NCI-H460 (cell line): Measurements from ENCODE around the gene TMEM212. TPM values are rescaled to one million over a fixed set of nuclear protein-coding genes. Genes with fewer than 3 reads are reported as not detected.
A peak's percentile ranks its signal among the peaks of the same experiment; 100 is the strongest.
"Not testable (repeated sequence)": the region's sequence is repeated elsewhere in the genome, so short reads cannot be mapped to it uniquely, and the experiment has no call there.

ENCODE experiments used
- DNase-seq: peaks from one replicate; pipeline ENCODE4 v3.0.0-alpha.2; 2016; ENCODE audit warnings: low read depth; ENCODE audit errors: extremely low read depth
- total RNA-seq: library from RNA; depleted of rRNA; stranded (reverse); fragments of >200 nt; shearing (Covaris generic); gene quantifications from 2 replicates; pipeline ENCODE4 v1.2.3, GENCODE V29; 2014

The TMEM212 gene
- total RNA-seq, 1 experiment from 2014 or later, result not detected

DNA sequence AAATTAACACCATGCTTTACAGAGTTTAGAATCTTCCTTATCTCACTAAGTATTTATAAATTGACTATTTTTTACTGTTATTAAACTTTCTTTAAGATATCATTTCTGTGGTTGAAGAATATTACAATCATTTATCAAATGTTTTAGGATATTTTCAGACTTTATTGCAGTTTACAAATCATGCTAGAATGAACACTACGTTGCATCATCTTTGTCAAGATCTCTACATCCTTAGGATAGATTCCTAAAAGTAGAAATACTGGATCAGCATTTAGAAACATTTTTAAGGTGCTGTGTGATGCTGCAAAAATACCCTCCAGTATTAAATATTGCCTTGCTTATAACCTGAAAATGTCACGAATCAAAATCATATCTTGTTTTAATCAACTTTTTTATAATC, 30.3 kb upstream of the TMEM212 start:
- DNase-seq, result no peak

DNA sequence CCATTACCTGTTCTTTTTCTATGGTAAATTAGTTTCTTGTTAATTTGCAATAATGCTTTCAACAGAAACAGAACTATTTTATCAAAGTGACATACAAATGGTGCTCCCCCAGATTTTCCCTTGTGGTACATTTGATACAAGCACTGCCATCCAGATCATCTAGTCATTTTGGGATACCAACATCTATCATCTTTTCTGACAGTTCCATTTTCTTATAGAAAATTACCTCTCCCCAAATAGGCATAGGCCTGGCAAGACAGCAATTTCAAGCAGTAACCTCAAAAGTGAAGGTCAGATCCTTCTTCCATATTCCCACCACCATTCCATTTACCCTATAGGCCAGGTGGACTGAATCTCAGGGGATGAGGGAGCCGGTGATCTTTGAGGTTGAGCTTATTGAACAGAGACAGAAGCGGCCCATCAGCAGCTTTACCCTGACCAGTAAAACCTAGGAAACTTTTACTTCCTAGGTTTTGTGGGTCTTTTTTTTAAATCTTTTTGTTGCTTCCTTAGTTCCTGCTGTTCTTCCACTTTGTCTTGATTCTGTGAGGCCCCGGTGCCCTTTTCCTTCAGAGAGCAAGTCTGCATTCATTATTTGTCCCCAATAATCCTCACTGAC, 29.8 kb upstream of the TMEM212 start:
- DNase-seq, result no peak

DNA sequence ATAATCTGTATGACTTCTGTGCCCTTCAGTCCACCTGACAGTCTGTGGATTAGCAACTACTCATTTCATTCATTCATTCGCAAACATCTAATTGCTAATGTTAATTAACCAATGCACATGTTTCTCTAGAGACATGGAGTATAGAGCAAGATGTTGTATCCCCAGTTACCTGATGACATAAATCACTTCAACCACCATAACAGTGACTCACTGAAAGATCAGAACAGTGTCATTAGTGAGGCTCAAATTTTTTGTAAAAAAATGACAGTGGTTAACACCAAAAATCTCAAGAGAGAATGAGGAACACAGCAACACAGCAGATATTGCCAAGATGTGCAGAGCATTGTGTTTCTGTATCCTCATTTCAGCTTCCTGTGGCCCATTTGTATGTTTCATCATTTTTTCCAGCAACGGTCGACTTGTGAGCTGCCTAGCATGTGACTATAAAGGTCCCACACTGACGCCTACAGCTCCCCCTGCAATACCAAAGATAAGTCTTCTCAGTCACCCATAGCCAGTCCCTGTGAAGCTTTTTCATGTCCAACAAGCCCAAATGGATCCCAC, 29.2 kb upstream of the TMEM212 start:
- no peak for DNase-seq

DNA sequence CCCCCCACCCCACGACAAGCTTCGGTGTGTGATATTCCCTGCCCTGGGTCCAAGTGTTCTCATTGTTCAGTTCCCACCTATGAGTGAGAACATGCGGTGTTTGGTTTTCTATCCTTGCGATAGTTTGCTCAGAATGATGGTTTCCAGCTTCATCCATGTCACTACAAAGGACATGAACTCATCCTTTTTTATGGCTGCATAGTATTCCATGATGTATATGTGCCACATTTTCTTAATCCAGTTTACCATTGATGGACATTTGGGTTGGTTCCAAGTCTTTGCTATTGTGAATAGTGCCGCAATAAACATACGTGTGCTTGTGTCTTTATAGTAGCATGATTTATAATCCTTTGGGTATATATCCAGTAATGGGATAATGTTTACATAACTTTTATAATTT, 28.5 kb upstream of the TMEM212 start:
- not testable (repeated sequence) for DNase-seq

DNA sequence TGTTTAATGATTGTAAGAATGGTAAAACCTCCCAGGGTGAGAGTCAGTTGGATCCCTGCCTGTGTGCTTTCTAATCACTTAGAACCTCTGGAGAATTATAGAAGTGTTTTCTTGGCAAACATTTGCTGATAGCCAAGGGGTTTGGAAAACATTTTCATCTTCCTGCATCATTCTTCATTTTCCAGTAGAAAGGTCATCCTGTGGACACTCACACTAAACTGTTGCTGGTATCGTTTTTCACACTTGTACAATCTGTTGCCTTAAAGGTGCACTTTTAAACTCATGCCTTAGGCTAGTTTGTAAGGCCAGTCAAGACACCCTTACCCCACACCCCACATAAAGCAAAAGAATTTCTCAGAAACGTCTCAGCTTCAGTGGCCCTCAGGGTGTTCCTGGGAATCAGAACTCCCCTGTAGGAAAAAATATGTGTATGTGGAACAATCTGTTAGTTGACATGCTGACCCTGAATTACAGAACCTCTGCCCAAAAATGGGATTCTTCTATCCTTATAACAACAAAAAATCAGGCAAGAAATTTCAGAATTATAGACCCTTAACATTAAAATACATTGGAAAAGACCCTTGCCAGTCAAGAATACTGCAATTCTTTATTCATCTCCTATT, 27.1 kb upstream of the TMEM212 start:
- DNase-seq, result peak; percentile 91

DNA sequence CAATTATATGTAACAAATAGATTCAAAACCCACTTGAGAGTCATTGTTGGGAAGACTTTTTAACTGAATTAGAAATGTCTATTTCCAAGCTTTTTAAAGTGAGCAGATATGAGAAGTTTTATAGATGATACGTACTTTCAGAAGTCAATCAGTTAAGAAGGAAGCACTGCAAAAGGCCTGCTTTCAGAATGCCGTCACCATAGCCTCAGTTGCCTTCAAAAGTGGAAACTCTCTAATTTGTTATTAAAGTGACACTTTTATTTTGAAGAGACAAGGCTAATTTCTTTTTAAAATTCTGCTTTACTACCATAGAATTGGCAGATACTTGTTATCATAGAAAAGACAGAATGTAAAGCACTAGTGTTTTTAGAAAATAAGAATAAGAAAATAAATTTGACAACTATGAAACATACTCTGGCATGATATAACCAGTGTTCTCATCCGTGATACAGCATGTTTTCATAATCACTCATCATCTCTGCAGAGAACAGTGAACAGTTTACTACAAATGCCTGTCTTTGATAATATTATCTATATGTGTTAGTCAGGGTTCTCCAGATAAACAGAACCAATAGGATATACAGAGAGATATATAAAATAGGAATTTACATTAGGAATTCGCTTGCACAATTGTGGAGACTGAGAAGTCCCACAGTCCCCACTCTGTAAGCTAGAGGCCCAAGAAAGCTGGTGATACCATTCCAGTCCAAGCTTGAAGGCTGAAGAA, 25.9 kb upstream of the TMEM212 start:
- no peak for DNase-seq

DNA sequence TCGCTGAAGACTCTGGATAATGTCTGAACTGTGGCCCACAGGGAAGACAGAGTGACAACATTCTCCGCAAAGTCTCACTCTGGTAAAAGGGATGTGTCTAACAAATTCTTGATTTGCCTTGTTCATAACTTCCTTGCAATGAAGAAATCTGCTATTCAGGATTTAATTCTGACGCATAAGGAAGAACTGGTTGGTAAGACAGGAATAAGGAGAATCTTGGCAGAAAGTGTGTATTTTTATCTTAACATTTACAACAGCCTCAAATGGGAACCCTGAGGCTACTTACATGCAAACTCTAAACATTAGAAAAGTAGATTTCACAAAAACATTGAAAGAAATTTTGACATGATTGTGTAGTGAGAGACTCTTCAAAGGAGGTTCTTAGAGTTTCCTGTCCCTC, 22.1 kb upstream of the TMEM212 start:
- DNase-seq, result no peak

DNA sequence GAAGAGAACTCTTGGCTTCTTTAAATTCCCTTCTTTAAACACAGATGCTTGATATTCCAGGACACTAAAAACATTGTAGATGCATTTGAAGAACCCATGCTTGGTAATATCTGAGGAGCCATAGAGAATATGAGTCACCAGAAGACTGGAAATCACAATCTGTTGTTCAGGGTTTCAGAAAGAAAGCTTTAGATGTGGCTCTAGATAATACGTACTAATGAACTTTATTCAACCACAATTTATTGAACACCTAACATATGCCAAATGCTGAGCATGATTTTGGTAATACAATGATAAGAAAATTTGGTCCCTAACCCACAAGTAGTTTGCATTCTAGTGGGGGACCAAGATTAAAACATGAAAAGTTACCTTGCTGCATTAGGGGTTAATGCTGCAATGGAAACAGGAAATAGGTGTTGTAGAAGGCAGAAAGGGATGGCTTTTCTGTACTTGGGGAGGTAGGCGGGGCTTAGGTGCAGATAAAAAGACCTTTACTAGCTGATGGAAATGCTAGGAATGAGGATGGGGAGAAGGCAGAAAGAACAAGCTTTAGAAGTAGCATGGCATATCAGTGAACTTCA, 21.3 kb upstream of the TMEM212 start:
- DNase-seq, result no peak

DNA sequence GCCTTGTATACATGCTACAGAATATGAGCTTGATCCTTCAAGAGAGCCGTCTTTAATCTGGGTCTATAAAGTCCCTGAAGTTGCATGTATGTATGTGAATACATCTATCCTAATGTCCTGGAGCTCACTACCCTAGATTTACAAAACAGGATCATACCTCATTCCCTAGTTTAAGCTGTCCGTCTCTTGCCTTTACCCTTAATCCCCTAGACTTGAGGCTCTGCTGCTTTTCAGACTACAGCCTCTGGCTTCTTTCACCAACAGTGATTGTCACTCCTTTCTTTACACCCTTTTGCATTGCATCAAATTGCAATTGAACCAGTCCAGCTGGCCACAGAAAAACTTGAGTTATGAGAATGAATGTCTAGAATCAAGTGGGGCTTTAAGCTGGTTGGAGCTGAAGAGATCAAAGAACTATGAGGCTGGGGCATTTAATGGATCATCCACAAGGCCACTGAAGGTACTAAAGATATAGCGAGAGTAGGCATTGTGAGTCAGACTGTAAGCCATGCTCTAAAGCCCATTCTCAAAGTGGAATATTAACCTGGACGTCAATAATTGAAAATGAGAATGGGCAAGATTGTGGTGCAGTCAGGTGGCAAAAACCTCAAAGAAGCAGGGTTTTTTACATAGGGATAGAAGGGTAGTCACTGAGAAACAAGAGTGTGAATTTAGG, 20.6 kb upstream of the TMEM212 start:
- no peak for DNase-seq

DNA sequence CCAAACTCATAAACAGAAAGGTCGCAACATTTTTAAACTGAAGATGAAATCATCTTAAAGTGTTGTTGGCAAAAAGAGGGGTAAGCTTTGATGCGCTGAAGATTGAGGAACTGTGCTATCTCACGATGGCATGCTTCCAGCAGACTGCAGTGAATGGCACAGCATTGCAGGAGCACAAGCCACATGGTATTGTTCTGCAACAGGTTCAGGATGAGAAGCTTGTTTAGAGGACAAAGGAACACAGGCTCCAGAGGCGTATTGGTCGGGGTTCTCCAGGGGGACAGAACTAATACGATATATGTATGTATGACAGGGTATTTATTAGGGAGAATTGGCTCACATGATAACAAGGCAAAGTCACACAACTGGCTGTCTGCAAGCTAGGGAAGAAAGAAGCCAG, 19.0 kb upstream of the TMEM212 start:
- no peak for DNase-seq

DNA sequence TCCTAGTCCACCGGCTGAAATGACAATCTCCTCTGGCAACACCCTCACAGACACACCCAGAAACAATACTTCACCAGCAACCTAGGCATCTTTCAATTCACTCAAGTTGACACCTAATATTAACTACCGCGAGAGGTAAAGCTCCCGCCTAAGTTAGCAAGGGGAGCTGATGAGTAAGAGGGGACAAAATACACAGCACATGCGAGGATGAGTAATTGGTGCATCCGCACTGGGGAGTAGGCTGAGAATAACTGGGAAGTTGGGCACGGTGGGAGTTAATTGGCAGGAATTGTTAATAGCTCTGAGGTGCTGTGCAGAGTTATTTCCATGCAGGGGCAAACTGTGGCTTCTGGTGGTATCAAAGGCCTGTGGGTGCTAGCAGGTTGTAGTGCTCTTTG, 18.3 kb upstream of the TMEM212 start:
- DNase-seq, result peak; percentile 73

DNA sequence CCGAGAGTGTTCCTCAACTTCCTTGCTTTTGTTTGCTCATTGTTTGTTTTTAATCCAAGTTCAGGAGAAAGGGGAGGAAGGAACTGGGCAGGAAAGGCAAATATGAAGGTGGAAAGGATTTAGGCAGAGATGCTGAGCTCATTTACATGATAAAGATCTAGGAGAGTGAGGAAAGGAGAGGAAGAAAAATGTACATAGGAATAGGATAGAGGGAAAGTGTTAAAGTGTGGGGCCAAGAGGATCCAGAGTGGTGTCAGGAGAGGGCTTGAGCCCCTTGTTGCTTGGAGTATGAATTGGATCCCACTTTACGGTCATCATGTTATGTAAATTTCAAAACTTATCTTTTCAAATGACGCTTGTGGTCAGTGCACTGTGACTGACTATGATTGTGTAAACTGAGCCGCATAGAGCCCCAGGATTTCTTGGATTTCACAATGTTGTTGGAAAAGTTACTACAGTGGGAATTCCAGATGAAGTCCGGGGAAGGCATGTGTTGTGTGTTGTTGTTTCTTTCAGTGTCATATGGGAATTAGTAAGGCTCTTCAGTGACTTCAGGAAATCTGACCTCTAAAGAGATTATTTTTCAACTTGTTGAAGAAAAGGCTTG, 17.8 kb upstream of the TMEM212 start:
- peak; percentile 89 for DNase-seq

DNA sequence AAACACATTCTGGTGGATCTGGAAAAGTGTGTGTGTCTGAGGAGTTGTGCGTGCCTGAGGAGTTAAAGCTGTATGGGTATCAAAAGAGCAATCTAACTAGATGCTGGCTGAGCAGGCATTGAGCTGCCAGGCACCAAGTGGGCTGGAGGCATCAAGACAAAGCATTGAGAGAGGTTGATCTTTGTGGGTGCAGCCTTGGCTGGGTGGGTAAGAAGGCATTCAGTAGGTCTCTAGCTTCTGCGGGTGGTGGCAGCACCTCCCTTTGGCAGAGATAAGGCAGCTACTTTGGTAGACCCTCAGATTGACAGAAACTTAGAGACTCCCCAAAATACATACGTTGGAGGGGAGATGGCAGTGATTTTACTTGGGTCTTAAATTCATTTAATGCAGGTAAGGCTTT, 15.8 kb upstream of the TMEM212 start:
- DNase-seq, result no peak

DNA sequence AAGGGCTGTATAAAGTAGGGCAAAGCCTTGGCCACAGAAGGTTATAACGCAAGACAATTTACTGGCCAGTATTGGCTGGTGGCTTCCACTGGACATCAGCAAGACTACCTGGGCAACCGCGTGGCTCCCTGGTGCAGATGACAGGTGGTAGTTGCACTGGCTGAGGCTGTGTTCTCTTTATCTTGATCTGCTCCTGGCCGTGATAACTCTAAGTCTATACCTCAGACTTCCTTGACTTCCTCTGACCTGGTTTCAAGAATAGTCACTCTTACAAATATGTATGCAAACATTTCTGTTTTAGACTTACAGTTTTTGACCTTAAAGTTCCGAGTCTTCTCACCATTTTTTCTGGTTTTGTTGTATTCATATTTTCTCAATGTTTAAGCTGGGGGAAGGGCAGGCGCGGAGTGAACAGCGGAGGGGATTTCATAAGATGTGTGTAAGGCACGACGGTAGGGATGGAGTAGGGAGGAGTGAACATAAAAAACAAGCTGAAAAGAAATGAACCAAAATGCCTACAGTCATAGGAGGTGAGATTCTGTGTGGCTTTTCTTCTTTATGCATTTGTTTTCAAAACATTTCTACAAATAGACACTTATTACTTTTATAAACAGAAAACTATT, 15.2 kb upstream of the TMEM212 start:
- no peak for DNase-seq

DNA sequence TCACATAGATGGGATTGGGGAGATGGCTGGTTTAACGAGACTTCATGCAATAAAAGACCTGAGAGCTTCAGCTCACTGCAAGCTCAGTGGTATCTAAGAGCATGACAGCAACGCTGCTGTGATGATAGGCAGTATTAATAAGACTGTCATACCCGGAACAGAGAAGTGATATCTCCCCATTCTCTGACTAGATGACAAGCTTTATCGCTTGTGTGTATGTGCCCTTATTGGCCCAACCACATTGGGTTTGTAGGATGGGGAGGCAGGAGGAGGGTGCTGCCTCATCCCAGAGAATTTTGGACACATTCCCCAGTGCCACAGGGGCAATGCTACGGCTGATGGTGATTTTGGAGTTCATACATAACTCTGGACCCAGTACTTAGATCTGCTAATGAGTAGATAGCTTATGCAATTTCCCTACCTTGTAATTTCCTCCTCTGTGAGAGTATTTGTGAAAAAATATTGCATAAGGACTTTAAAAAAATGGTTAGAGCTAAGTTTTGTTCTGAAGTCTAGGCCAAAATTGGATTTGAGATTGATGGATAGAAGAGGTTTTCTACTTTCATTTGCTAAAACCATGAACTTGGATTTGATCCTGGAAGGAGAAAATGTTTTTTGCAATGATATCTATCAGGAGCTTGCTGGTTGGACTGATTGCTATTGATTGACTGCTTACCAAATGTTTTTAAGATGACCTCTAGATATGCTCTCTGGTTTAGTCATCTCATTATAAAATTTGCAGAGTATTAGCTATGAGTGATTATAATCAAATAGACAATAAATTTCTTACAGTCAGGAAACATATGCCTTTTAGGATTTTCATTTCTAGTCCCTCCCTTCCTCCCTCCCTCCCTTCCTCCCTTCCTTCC, 14.0 kb upstream of the TMEM212 start:
- DNase-seq, result no peak

DNA sequence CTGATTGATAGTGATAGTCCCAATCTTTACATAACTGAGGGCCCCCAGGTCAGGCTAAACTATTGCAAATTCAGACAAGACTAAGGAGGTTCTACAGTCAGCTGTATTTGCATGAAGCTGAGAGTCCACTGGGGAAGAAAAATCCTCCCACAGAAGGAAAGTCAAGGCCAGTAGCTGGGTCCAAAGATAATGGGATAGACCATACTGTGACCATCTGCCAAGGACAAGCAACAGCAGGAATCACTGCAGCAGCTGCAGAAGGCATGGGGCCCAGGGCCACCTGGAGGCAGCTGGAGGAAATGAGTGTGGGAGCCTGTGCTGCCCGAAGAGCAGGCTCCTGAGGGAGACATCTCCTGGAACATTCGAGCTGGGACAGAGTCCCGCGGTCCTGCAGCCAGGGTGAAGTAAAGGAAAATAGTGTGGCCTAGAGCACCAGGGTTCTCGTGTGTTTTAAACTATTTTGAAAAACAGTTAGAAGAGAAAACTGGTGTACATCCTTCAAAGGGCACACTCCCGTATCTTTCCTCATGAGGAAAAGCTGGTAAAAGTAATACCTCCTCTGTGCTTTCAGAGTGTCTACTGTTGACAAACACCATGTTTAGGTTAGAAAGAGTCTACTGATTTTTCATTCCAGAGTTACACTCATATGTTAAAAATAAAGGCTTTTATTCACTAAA, 13.2 kb upstream of the TMEM212 start:
- DNase-seq, result peak; percentile 84

DNA sequence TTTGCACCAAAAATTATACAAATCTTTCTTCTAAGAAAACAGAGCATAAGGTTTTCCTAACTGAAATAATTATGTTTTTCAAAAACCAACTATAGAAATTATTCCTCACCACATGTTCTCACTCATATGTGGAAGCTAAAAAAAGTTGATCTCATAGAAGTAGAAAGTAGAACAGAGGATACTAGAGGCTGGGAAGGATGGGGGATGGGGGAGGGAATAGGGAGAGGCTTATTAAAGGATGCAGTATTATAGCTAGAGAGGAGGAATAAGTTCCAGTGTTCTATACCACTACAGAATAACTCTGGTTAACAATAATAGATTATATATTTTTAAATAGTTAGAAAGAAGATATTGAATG, 12.7 kb upstream of the TMEM212 start:
- no peak for DNase-seq

DNA sequence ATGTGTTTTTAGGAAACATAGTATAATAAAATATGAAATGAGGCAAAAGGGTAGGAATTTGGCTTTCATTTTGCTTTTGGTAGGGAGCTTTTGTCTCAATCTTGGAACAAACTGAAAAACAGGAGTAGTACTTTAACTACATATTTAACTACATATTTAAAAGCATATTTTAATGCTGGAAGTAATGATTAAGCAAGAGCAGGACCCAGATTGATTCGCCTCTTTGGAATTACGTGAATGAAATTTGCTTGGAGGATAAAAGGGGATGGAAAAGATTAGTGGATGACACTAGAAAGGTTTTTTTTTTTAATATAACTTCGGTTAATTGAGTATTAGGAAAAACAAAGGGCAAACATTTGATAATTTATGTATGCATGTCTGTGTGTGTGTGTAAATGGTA, 11.2 kb upstream of the TMEM212 start:
- no peak for DNase-seq

DNA sequence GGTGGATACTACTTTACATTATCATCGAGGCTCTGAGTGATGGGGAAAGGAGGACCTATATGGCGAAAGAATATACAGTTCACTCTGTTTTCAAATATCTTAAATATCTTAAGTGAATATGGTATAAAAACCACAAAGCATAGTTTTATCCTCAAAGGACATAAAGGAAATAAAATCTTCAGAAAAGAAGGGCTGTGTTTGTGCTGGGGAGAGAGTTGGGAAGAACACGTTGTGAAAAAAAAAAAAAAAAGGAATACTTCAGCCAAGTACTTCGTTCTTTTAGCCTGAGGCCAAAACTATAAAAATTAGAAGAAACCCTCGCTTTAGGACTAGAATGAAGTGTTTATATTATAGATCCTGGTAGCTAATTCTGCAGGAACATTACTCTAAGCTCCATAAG, 10.2 kb upstream of the TMEM212 start:
- no peak for DNase-seq
